GM12878 (cell line): ENCODE measurements around the gene SLIRP. TPM values are rescaled to one million over a fixed set of nuclear protein-coding genes. Genes with fewer than 3 reads are reported as not detected.

Experiments
- ATAC-seq: fragments of 200-7000 bp; cut with Tn5 transposase; 3 replicates; pipeline ENCODE4 v1.9.1; 2020; ENCODE audit warnings: mild to moderate bottlenecking, moderate library complexity
- BruUV-seq: library from RNA; stranded (reverse); fragments of 400-500 nt; replicated peaks from 2 replicates; lab custom pipeline; 2021; lab: Mats Ljungman, UMichigan
- CTCF ChIA-PET: fragments of 300-600 bp; sonication (Branson Sonifier 250); formaldehyde crosslinking; extraction: SDS; loops from one replicate; lab custom pipeline; 2021; ENCODE audit warnings: inconsistent platforms; lab: Yijun Ruan, JAX
- POLR2A ChIA-PET: fragments of 350-600 bp; formaldehyde crosslinking; extraction: SDS; loops from one replicate; lab custom pipeline; 2021; ENCODE audit warnings: inconsistent platforms; lab: Charles Lee
- RAD21 ChIA-PET: fragments of 300-600 bp; sonication (Branson Sonifier 250); formaldehyde crosslinking; loops from one replicate; lab custom pipeline; 2023; ENCODE audit warnings: antibody characterized with exemption; ENCODE audit not compliant: unreplicated experiment; lab: Charles Lee
- SMC1A ChIA-PET: fragments of 300-600 bp; sonication (Branson Sonifier 250); formaldehyde crosslinking; loops from one replicate; lab custom pipeline; 2023; ENCODE audit not compliant: unreplicated experiment, uncharacterized antibody; lab: Charles Lee
- DNase-seq: peaks from one replicate; pipeline ENCODE4 v3.0.0-alpha.2; 2011; ENCODE audit warnings: low read depth, low spot score
- FAIRE-seq: peaks from 3 replicates; lab custom pipeline; 2011; peaks lifted over from hg19 to GRCh38; lab: Jason Lieb, UNC
- H2AFZ ChIP-seq: 2 replicates; pipeline ENCODE4 v1.6.0; 2011; ENCODE audit warnings: low read depth, low read length, control low read depth; ENCODE audit not compliant: control insufficient read depth
- H3K27ac ChIP-seq: 2 replicates; pipeline ENCODE4 v1.5.1; 2011; ENCODE audit warnings: control low read depth; ENCODE audit not compliant: control insufficient read depth, insufficient read depth
- H3K27me3 ChIP-seq, 2 experiments: replicated peaks in 1 of 2; 2 replicates each; pipeline versions ENCODE4 v1.6.0 to v1.6.1; 2011; ENCODE audit warnings: low read length in 1 of 2; ENCODE audit not compliant: control insufficient read depth in 2 of 2, insufficient read depth in 2 of 2
- H3K36me3 ChIP-seq, 2 experiments: 2 replicates each; pipeline ENCODE4 v1.5.1; 2011; ENCODE audit warnings: low read length in 1 of 2; ENCODE audit not compliant: control insufficient read depth in 2 of 2, insufficient read depth in 2 of 2
- H3K4me1 ChIP-seq: 2 replicates; pipeline ENCODE4 v1.6.1; 2011; ENCODE audit warnings: mild to moderate bottlenecking, low read length, moderate library complexity, mixed read lengths; ENCODE audit not compliant: control insufficient read depth, insufficient read depth
- H3K4me2 ChIP-seq: 2 replicates; pipeline ENCODE4 v1.6.0; 2011; ENCODE audit warnings: control low read depth; ENCODE audit not compliant: control insufficient read depth, insufficient read depth
- H3K4me3 ChIP-seq: fragments of 200-600 bp; sonication (generic); 2 replicates; pipeline ENCODE4 v1.5.1; 2016
- H3K79me2 ChIP-seq: 2 replicates; pipeline ENCODE4 v1.6.0; 2011; ENCODE audit warnings: low read length; ENCODE audit not compliant: control insufficient read depth, insufficient read depth
- H3K9ac ChIP-seq: 2 replicates; pipeline ENCODE4 v1.8.0; 2011; ENCODE audit warnings: low read length, control low read depth, mixed read lengths; ENCODE audit not compliant: control insufficient read depth, insufficient read depth
- H3K9me3 ChIP-seq: replicated peaks from 3 replicates; pipeline ENCODE4 v1.5.1; 2011; ENCODE audit warnings: mild to moderate bottlenecking, low read length; ENCODE audit not compliant: control insufficient read depth, insufficient read depth
- H4K20me1 ChIP-seq: 2 replicates; pipeline ENCODE4 v1.6.0; 2011; ENCODE audit not compliant: control insufficient read depth, insufficient read depth
- DPF2 ChIP-seq: fragments of 450-650 bp; IDR thresholded peaks from 2 replicates; pipeline ENCODE4 v1.6.1; 2017; ENCODE audit warnings: mild to moderate bottlenecking
- EP300 ChIP-seq, 2 experiments: fragments of 150-350 bp in 1 of 2; IDR thresholded peaks; 2 replicates each; pipeline ENCODE4 v1.6.1; 2011 to 2012; ENCODE audit warnings: low read depth in 2 of 2, low read length in 2 of 2, borderline replicate concordance in 1 of 2, improper control_type of control experiment in 1 of 2, inconsistent platforms in 1 of 2; ENCODE audit not compliant: control insufficient read depth in 1 of 2
- FOXK2 ChIP-seq: fragments of 450-650 bp; IDR thresholded peaks from 2 replicates; pipeline ENCODE4 v1.6.1; 2017; ENCODE audit warnings: mild to moderate bottlenecking, moderate library complexity
- GATAD2B ChIP-seq: fragments of 450-650 bp; conservative IDR thresholded peaks from 2 replicates; pipeline ENCODE4 v1.6.1; 2017; ENCODE audit warnings: low read depth, mild to moderate bottlenecking, moderate library complexity
- MEF2B ChIP-seq: fragments of 450-650 bp; IDR thresholded peaks from 2 replicates; pipeline ENCODE4 v1.6.1; 2018; ENCODE audit warnings: mild to moderate bottlenecking, moderate library complexity; ENCODE audit not compliant: partially characterized antibody, poor library complexity, severe bottlenecking
- PAX8 ChIP-seq: fragments of 450-650 bp; IDR thresholded peaks from 2 replicates; pipeline ENCODE4 v1.6.1; 2017; ENCODE audit warnings: mild to moderate bottlenecking, moderate library complexity
- POLR2AphosphoS5 ChIP-seq: IDR thresholded peaks from 2 replicates; pipeline ENCODE4 v1.6.1; 2011; ENCODE audit warnings: mild to moderate bottlenecking, low read length, inconsistent platforms
- PRDM15 ChIP-seq: fragments of 450-650 bp; formaldehyde crosslinking; IDR thresholded peaks from 2 replicates; pipeline ENCODE4 v1.4.0; 2020; ENCODE audit warnings: mild to moderate bottlenecking, moderate library complexity
- RFX5 ChIP-seq: IDR thresholded peaks from 2 replicates; pipeline ENCODE4 v1.6.1; 2011; ENCODE audit warnings: low read depth, low read length, improper control_type of control experiment
- SIX5 ChIP-seq: IDR thresholded peaks from 2 replicates; pipeline ENCODE4 v1.6.1; 2011; ENCODE audit warnings: mild to moderate bottlenecking, low read depth, low read length, moderate library complexity; ENCODE audit not compliant: severe bottlenecking
- WRNIP1 ChIP-seq: IDR thresholded peaks from 2 replicates; pipeline ENCODE4 v1.6.1; 2011; ENCODE audit warnings: low read depth, low read length, improper control_type of control experiment, borderline replicate concordance
- YBX1 ChIP-seq: fragments of 450-650 bp; IDR thresholded peaks from 2 replicates; pipeline ENCODE4 v1.6.1; 2016; ENCODE audit warnings: antibody characterized with exemption
- ZNF384 ChIP-seq: IDR thresholded peaks from 2 replicates; pipeline ENCODE4 v1.6.1; 2012; ENCODE audit warnings: low read depth, mild to moderate bottlenecking, low read length, improper control_type of control experiment, borderline replicate concordance
- WGBS: methylation state at CpG from one replicate; pipeline ENCODE4 v1.1.6; 2016; ENCODE audit warnings: low lambda C conversion rate; ENCODE audit not compliant: insufficient replicate concordance, insufficient coverage; ENCODE audit errors: missing lambda C conversion rate; 5-methylcytosine and 5-hydroxymethylcytosine counted together
- in situ Hi-C: fragments of 300-500 bp; cut with MboI; formaldehyde crosslinking; loops from 9 replicates; pipeline ENCODE4 v1.14.3; 2018; ENCODE audit warnings: mixed read lengths
- intact Hi-C: fragments of 100-400 bp; cut with micrococcal nuclease; formaldehyde crosslinking; loops from one replicate; pipeline ENCODE4 v1.14.2; 2022; ENCODE audit not compliant: unreplicated experiment
- polyA plus RNA-seq, 11 experiments: library from polyadenylated mRNA; depleted of rRNA in 4 of 11; unstranded in 6 of 11; stranded (reverse) in 5 of 11; fragments of >200 nt; fragmentation: Nextera tagmentation in 4 of 11; fragmentation: Illumina TruSeq in 1 of 11; extraction: Ambion mirVana in 4 of 11; extraction: Trizol in 1 of 11; gene quantifications; 1 replicate in 1 of 11; 2 replicates in 10 of 11; pipeline versions ENCODE4 v1.2.1 to v1.2.3, GENCODE V29; 2011 to 2016; ENCODE audit warnings: inconsistent platforms in 2 of 11, missing spikeins in 2 of 11, low read depth in 1 of 11
- total RNA-seq, 4 experiments: library from RNA; depleted of rRNA in 3 of 4; stranded (reverse); fragments of >200 nt in 3 of 4; fragmentation: Illumina TruSeq in 1 of 4; extraction: Trizol in 1 of 4; gene quantifications; 2 replicates each; pipeline versions ENCODE4 v1.2.1 to v1.2.3, GENCODE V29; 2013 to 2021
- TF ChIP-seq, protein P1 (sequence below): fragments of 450-650 bp; IDR thresholded peaks from 2 replicates; pipeline ENCODE4 v1.6.1; 2017; ENCODE audit warnings: mild to moderate bottlenecking, moderate library complexity
- TF ChIP-seq, protein P2 (sequence below), 3 experiments: IDR thresholded peaks in 2 of 3; conservative IDR thresholded peaks in 1 of 3; 2 replicates each; pipeline ENCODE4 v1.5.1; 2011; ENCODE audit warnings: low read depth in 3 of 3, low read length in 3 of 3, mild to moderate bottlenecking in 3 of 3, control low read depth in 2 of 3, moderate library complexity in 2 of 3, inconsistent platforms in 1 of 3, mixed read lengths in 1 of 3; ENCODE audit not compliant: control insufficient read depth in 2 of 3, insufficient read depth in 1 of 3; ENCODE audit errors: extremely low read depth in 1 of 3

Gene SLIRP
- total and polyA plus RNA-seq, 10 of the 15 experiments (the other 5 are each of a cell fraction or from before 2014, with no cell fraction given): 196 to 1,510 (median 596) TPM

DNA sequence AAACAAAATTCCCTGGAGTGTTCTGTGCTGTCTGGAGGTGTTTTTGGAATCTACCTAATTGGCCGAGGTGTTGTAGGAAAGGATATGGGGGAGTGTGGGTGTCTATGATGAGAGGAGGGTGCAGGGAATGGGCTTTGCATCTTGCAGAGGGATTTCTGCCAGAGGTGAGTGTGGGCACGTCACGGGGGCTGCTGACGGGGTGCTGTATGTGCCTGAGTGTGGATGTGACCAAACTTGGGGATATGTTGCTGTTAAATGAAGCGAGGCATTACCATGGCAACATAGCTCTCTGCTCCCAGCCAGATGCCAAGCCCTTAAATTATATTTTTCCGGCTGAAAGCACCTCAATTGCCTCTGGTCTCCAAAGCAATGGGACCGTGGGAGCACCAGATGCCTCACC, 47.1 kb upstream of the SLIRP start:
- H3K4me3 ChIP-seq: no peak overlapping the region
- ChIA-PET POLR2A (no interaction called here), SMC1A (no interaction called here)
- H3K4me2 ChIP-seq: no peak overlapping the region
- in situ Hi-C loops: loop anchor here (25.0 kb wide), 1 partner anchor 927 kb away; no protein-coding TSS in a partner anchor
- H3K9ac ChIP-seq: no peak overlapping the region
- no peak for ATAC-seq
- no peaks in the 10 kb centered on the region for H3K36me3 ChIP-seq
- TF ChIP-seq RFX5 (no peak), GATAD2B (no peak), EP300 (IDR thresholded peaks at IDR 0.05; ENCODE audit: borderline replicate concordance in 1 of 2, control insufficient read depth in 1 of 2, low read depth in 2 of 2, low read length in 2 of 2) (no peak), SIX5 (no peak), POLR2AphosphoS5 (no peak), PAX8 (no peak), WRNIP1 (no peak), YBX1 (no peak), MEF2B (no peak), DPF2 (no peak), PRDM15 (CRISPR knock-in tag) (no peak), FOXK2 (no peak), ZNF384 (no peak)
- TF ChIP-seq, protein P1, sequence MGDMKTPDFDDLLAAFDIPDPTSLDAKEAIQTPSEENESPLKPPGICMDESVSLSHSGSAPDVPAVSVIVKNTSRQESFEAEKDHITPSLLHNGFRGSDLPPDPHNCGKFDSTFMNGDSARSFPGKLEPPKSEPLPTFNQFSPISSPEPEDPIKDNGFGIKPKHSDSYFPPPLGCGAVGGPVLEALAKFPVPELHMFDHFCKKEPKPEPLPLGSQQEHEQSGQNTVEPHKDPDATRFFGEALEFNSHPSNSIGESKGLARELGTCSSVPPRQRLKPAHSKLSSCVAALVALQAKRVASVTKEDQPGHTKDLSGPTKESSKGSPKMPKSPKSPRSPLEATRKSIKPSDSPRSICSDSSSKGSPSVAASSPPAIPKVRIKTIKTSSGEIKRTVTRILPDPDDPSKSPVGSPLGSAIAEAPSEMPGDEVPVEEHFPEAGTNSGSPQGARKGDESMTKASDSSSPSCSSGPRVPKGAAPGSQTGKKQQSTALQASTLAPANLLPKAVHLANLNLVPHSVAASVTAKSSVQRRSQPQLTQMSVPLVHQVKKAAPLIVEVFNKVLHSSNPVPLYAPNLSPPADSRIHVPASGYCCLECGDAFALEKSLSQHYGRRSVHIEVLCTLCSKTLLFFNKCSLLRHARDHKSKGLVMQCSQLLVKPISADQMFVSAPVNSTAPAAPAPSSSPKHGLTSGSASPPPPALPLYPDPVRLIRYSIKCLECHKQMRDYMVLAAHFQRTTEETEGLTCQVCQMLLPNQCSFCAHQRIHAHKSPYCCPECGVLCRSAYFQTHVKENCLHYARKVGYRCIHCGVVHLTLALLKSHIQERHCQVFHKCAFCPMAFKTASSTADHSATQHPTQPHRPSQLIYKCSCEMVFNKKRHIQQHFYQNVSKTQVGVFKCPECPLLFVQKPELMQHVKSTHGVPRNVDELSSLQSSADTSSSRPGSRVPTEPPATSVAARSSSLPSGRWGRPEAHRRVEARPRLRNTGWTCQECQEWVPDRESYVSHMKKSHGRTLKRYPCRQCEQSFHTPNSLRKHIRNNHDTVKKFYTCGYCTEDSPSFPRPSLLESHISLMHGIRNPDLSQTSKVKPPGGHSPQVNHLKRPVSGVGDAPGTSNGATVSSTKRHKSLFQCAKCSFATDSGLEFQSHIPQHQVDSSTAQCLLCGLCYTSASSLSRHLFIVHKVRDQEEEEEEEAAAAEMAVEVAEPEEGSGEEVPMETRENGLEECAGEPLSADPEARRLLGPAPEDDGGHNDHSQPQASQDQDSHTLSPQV: no peak
- TF ChIP-seq, protein P2, sequence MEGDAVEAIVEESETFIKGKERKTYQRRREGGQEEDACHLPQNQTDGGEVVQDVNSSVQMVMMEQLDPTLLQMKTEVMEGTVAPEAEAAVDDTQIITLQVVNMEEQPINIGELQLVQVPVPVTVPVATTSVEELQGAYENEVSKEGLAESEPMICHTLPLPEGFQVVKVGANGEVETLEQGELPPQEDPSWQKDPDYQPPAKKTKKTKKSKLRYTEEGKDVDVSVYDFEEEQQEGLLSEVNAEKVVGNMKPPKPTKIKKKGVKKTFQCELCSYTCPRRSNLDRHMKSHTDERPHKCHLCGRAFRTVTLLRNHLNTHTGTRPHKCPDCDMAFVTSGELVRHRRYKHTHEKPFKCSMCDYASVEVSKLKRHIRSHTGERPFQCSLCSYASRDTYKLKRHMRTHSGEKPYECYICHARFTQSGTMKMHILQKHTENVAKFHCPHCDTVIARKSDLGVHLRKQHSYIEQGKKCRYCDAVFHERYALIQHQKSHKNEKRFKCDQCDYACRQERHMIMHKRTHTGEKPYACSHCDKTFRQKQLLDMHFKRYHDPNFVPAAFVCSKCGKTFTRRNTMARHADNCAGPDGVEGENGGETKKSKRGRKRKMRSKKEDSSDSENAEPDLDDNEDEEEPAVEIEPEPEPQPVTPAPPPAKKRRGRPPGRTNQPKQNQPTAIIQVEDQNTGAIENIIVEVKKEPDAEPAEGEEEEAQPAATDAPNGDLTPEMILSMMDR (IDR thresholded peaks at IDR 0.05 in 2 of 3, conservative IDR thresholded peaks at IDR 0.05 in 1 of 3; ENCODE audit: control insufficient read depth in 2 of 3, extremely low read depth in 1 of 3, insufficient read depth in 1 of 3, low read depth in 3 of 3, low read length in 3 of 3): no peak
- TF ChIP-seq, all 136 proteins: peak for 0
- no peaks in the 10 kb centered on the region for H3K27me3 ChIP-seq
- ChIA-PET RAD21 (no interaction called here), CTCF (no interaction called here)
- no peaks in the 10 kb centered on the region for H3K4me1 ChIP-seq
- intact Hi-C loops: no loop called here
- H3K27ac ChIP-seq: no peak overlapping the region
- no peak overlapping the region for H2AFZ ChIP-seq
- DNase-seq: no peak
- no peaks in the 10 kb centered on the region for H4K20me1 ChIP-seq
- whole genome bisulfite sequencing: 40% methylated on average over 7 of the region's 7 CpGs
- H3K79me2 ChIP-seq: no peaks in the 10 kb centered on the region
- no peak for FAIRE-seq
- H3K9me3 ChIP-seq: no peaks in the 10 kb centered on the region
- BruUV-seq: no TSS peak
